ENCODE data around the gene ARMC2. TPM values are rescaled to one million over a fixed set of nuclear protein-coding genes. Genes with fewer than 3 reads are reported as not detected.
"Not testable (repeated sequence)": the region's sequence is repeated elsewhere in the genome, so short reads cannot be mapped to it uniquely, and the experiment has no call there.

Gene ARMC2
- polyA plus RNA-seq, 4 donors: 11.4 to 15.0 (median 13.0) TPM

DNA sequence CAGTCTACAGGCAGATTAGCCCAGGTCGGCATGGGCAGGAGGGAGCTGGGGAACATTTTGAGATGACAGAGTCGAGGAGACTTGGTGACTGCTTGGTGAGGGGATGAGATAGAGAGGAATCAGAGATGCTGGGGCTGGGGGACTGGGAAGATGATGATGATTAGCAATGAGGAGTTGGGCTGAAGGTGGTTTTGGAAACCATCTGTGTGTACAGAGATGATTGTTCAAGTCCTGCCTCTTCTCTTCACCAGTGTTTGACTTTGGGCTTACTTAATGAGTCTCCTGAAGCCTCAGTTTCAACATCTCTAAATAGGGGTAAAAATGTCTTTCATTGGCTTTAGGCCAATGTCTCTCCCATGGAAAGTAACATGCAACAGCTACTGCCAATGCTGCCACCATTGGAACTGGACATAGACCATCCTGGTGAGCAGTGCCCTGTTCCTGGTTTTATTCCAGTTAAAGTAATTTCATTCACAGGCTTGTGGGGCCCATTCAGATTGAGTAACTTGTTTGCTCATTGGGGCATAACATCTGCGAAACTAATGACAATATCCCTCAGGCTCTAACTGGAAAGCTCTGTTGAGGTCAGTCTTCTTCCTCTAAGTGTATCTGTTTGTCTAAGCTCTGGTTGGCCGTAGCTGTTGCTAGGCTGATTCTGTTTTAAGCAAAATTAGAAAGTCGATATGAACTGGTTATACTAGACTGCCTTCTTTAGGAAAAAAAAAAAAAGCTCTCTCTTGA, 99.1 kb downstream of the ARMC2 start:
- peak in 1 of 4 donors; percentile 57 for DNase-seq (ENCODE audit: low read depth in 4 of 4, low spot score in 3 of 4)

GRCh38 chr6:108948181-108948661, 100.0 kb downstream of the ARMC2 start:
- peak in 1 of 4 donors; percentile 45 for DNase-seq (ENCODE audit: low read depth in 4 of 4, low spot score in 3 of 4)

DNA sequence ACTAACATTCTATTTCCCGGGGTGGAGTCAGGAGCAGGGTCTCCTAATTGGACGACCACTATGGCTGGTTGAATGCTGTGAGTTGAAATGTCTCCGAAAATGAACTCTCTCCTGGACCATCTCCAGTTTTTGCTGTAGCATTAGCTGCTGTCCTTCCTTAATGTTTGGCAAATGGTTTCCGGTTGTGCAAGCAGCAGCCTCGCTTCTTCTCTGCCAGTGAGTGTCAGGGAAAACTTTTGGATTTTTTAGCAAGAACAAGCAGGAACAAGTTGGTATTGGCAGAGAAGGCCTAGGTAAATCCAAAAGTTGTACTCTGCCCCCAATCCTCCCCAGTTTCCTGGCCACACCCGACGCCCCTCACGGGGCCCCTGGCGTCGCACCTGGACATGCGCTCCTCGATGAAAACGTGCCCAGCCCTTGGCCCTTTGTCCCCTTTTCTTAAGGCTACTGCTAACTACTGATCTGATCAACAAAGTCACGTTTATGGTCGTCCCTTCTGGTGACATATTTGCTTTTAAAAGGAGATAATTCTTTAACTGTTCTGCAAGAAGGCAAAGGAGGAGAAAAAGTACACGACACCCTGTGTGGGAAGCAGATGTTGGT, 103.2 kb downstream of the ARMC2 start:
- DNase-seq (ENCODE audit: low read depth in 4 of 4, low spot score in 3 of 4): no peak

DNA sequence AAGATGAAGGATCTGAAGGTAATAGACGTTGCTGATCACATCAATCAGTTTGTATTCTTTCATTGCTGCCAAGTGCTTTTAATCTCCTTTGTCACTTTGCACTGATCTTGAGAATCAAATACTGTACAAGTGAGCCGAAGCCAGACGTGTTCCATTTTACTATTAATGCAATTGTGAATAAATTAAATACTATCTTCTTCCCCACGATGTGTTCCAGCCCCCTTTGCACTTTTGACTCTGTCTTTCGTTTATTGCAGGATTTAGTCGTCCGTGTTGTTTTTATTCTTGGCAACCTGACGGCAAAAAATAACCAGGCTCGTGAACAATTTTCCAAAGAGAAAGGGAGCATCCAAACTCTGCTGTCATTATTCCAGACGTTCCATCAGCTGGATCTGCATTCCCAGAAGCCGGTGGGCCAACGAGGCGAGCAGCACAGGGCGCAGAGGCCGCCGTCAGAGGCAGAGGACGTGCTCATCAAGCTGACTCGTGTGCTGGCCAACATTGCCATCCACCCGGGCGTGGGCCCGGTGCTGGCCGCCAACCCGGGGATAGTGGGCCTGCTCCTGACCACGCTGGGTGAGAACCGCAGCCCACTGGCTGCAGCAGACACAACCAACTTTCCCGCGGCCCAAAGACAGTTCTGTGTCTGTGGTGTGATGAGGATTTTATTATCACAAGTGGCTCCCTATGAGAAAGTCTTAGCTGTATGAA, 104.7 kb downstream of the ARMC2 start:
- DNase-seq (ENCODE audit: low read depth in 4 of 4, low spot score in 3 of 4): no peak

GRCh38 chr6:108953681-108954080, 105.5 kb downstream of the ARMC2 start:
- no peak for DNase-seq (ENCODE audit: low read depth in 4 of 4, low spot score in 3 of 4)

DNA sequence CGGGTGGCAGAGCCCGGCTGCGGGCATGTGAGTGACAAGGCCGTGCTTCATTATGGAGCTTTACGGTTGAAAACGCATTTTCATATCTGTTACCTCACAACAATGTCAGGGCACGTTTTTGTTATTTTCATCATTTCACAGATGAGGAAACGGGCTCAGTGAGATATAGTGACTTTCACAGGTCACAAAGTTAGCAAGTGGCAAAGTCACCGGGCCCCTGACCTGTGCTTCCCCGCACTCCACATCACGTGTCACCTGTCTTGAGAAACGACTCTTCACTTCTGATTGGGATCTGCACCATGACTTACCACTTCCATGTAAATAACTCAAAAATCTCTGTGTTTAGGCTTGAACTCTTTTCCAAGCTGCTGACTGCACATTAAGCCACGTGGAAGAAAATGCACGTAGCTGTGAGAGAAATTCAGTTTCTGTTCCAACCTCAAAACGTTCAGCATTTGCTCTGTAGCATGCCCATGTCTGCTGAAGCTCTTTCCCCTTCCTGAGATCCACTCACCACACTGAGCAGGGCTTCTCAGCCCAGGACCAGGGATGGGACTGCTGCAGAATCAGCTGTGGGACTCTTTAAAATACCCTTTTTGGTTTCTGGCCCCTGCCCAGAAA, 107.2 kb downstream of the ARMC2 start:
- DNase-seq (ENCODE audit: low read depth in 4 of 4, low spot score in 3 of 4): no peak

DNA sequence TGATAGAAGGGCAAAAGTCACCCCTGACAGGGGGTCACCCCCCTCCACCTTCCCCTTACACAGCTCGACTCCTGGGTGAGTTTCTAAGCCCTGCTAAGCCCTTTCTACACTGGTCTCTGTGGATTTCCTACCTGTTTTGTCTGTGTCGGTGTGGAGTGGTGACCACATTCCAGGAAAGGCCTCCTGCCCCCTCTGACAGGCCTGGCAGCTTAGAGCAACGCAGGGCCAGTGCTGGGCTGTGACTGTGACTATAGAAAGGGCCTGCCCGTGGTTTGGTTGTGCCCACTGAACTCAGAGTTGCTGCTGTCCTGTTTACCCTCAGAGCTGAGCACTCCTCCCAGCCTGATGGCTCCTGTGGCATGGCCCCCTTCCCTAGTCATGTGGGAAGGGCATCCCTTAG, 109.0 kb downstream of the ARMC2 start:
- DNase-seq (ENCODE audit: low read depth in 4 of 4, low spot score in 3 of 4): no peak

- no peak for DNase-seq (ENCODE audit: low read depth in 4 of 4, low spot score in 3 of 4)
Measured at GRCh38 chr6:108958900-108959770, 110.9 kb downstream of the ARMC2 start.

- DNase-seq (ENCODE audit: low read depth in 4 of 4, low spot score in 3 of 4): no peak
Measured at GRCh38 chr6:108959972-108960582, 111.9 kb downstream of the ARMC2 start.

GRCh38 chr6:108960601-108961000, 112.4 kb downstream of the ARMC2 start:
- no peak for DNase-seq (ENCODE audit: low read depth in 4 of 4, low spot score in 3 of 4)

GRCh38 chr6:108961077-108961476, 112.9 kb downstream of the ARMC2 start:
- DNase-seq (ENCODE audit: low read depth in 4 of 4, low spot score in 3 of 4): no peak

DNA sequence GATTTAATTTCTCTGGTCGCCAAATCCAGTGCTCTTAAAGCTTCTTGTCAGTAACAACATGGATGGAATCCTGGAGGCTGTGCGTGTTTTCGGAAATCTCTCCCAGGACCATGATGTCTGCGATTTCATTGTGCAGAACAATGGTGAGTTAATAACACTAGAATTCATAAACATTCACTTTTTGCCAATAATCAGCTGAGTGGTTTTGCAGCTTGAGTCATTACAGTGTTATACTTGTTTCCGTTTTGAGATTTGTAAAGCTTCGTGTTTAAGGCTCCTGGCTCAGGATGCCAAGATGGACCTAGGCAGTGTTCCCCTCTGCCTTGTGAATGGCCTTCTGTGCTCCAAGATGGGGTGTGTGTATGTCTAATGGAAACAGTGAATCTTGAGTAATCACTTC, 113.8 kb downstream of the ARMC2 start:
- no peak for DNase-seq (ENCODE audit: low read depth in 4 of 4, low spot score in 3 of 4)

- DNase-seq (ENCODE audit: low read depth in 4 of 4, low spot score in 3 of 4): no peak
Measured at GRCh38 chr6:108966251-108966650, 118.0 kb downstream of the ARMC2 start.

DNA sequence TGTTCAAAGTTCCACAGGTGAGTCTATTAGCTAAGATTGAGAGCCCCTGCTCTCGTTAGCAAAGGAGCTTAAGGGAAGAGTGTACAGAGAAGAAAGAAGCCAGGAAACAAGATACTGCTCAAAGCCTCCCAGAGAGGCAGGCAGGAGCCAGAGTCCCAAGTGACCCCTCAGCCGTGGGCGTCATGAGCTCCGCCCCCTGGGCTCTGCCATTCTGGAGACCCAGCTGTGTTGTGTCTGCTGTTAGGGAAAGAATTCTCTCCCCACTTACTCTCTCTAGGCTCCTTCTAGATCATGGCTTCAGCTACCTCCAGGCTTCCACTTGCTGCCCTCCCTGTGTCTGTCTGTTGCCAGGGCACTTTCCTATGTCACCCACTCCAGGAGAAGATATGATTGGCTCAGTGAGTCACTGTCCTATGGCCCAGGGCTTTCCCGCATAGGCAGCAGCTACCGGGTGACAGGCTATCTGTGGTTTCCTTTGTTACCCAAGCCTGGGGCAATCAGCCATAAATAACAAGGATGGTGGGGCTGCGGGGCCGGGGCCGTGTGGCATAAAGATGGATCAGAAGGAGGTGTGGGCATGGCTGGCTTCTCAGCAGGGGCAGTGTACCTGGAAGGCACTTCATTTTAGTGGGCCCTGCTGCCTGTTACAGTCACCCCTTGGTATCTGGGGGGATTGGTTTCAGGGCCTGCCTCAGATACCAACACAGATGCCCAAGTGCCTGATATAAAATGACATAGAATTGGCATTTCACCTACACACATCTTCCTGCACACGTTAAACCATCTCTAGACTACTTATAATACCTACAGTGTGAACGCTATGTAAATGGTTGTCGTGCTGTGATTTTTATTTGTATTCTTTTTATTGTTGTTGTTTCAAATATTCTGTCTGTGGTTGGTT, 118.9 kb downstream of the ARMC2 start:
- DNase-seq (ENCODE audit: low read depth in 4 of 4, low spot score in 3 of 4): peak in 1 of 4 donors; percentile 33

- no peak for DNase-seq (ENCODE audit: low read depth in 4 of 4, low spot score in 3 of 4)
Measured at GRCh38 chr6:108968325-108969316, 120.4 kb downstream of the ARMC2 start.

DNA sequence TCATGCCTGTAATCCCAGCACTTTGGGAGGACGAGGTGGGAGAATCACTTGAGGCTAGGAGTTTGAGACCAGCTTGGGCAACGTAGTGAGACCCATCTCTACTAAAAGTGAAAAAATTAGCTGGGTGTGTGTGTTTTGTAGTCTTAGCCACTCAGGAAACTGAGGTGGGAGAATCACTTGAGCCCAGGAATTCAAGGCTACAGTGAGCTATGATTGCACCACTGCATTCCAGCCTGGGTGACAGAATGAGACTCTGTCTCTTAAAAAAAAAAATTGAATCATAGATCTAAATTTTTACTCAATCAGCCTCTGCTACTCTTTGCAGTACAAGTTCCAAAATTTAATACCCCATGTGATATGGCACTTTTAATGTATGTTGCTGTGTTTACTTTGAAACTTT, 121.6 kb downstream of the ARMC2 start:
- DNase-seq (ENCODE audit: low read depth in 4 of 4, low spot score in 3 of 4): no peak

DNA sequence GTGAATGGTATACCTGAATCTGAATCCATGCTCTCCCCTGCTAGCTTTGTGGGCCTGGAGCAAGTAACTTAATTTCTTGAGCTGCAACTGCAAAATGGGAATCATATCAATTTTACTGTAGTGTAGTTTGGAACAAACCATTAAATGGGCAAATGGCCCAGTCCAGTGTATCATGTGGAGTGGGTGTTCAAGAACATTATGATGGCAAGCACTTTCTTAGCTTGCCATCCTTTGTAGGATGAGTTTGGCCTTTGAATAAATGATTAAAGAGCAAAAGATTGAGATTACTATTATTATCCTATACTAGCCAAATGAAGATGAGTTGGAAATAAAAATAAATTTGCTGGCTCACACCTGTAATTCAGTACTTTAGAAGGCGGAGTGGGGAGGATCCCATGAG, 126.0 kb downstream of the ARMC2 start:
- DNase-seq (ENCODE audit: low read depth in 4 of 4, low spot score in 3 of 4): no peak

DNA sequence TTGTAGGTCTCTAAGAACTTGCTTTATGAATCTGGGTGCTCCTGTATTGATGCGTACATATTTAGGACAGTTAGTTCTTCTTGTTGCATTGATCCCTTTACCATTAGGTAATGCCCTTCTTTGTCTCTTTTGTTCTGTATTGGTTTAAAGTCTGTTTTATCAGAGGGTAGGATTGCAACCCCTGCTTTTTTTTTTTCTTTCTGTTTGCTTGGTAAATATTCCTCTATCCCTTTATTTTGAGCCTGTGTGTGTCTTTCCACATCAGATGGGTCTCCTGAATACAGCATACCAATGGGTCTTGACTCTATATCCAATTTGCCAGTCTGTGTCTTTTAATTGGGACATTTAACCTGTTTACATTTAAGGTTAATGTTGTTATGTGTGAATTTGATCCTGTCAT, 130.4 kb downstream of the ARMC2 start:
- not testable (repeated sequence) for DNase-seq (ENCODE audit: low read depth in 4 of 4, low spot score in 3 of 4)
